Left ventricle myocardium superior (tissue), 1 donor: Measurements from ENCODE around the gene DDX23. TPM values are rescaled to one million over a fixed set of nuclear protein-coding genes. Genes with fewer than 3 reads are reported as not detected.

Experiments used
- ATAC-seq: fragments of 200-7000 bp; cut with Tn5 transposase; one replicate; pipeline ENCODE4 v1.9.1; 2020; ENCODE audit warnings: mild to moderate bottlenecking, moderate library complexity
- DNase-seq: peaks from one replicate; pipeline ENCODE4 v3.0.0-alpha.2; 2020
- intact Hi-C: fragments of 100-400 bp; cut with micrococcal nuclease; formaldehyde crosslinking; loops from one replicate; pipeline ENCODE4 v1.11.0; 2022
- total RNA-seq: library from RNA; stranded (reverse); fragmentation: NEBNext Ultra II Directional; extraction: Animal tissue kit (Norgen Biotek cat#: 25700); gene quantifications from one replicate; pipeline ENCODE4 v1.2.1, GENCODE V29; 2021
- donor health status: DM: no; HTN: yes; CAD: no; lungs with severe emphysema.

Gene DDX23
- total RNA-seq, 1 donor from 2014 or later: 36.4 TPM

DNA sequence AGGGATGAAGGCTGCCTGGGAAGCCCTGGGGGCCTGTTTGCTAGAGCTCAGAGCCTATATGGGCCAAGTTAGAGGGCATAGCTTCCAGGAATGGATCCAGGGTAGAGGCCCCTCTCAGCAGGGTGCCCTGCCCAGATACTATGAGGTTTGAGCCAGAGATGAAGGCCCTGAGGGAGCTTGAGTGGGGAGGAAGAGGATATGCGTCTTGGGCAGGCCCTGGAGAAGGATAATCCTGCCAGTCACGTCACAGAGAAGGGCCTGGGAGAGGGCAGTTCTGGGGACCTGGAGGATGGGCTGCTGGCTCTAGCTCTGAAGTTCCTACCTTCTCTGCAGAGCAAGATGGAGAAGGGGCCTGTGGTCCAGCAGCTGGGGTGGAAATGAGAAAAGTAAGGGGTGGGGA, 39.6 kb downstream of the DDX23 start:
- intact Hi-C loops: no loop called here
- ATAC-seq (no peak), DNase-seq (no peak)

DNA sequence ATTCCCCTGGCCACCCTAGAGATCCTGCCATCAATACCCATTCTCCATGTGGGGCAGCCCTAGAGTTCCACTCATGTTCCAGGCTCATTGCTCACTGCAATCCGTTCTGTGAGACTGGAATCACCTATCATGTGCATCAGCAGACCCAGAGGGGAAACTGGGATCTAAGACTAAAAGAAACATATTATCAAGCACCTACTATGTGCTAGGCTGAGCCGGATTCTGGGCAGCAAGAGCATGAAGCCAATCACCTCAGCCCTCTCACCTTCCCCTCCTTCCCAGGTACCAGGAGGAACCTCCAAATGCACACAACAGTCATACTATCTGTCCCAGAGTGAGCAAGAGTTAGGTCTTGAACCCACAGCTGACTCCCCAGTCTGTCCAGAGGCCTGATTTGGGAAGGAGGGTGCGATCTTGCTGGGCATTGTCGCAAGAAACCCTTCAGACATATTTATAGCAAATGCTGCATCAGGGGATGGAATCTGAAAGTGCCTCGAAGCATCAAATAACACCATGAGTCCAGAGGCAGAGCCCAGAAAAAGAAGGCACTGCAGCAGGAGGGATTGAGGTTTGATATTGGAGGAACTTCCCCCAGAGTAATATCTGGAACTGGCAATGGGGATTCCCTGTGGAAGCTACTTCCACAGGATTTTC, 40.4 kb downstream of the DDX23 start:
- intact Hi-C loops: no loop called here
- DNase-seq (no peak), ATAC-seq (no peak)

DNA sequence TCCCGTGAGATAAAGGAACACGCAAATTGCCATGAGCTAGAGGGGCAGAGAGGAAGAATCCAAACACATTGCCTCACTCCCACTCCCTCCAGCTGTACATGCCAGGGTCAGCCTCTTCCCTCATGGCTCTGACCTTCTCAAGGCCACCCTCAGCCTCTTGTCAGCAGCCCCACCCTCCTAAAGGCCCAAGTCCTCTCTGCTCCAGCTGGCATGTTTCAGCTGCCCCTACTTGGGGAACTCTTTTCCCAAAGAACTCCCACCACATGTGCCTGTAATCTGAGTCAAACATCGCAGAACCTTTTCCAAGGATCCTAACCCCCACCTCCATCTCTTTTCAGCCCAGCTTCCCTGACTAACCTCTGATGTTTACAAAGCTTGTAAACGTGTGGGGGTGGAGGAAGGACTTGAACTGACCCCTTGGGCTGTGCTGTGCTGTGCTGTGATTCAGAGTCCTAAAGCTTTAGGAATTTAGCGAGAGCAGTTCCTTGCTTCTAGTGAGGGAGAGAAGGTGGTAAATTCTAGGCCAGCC, 41.0 kb downstream of the DDX23 start:
- intact Hi-C loops: no loop called here
- ATAC-seq (no peak), DNase-seq (no peak)

DNA sequence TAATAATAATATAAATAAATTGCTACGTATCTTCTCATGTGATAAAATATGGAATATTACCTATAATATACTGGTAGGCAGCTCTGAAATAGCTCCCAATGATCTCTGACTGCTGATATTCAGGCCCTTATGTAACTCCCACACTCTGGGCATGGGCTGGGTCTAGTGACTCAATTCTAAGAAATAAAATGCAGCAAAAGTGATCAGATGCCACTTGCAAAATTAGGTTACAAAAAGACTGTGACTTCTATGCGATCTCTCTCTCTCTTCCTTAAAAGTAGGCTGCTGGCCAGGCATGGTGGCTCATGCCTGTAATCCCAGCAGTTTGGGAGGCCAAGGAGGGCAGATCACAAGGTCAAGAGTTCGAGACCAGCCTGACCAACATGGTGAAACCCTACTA, 44.0 kb downstream of the DDX23 start:
- intact Hi-C loops: no loop called here
- ATAC-seq (no peak), DNase-seq (no peak)

DNA sequence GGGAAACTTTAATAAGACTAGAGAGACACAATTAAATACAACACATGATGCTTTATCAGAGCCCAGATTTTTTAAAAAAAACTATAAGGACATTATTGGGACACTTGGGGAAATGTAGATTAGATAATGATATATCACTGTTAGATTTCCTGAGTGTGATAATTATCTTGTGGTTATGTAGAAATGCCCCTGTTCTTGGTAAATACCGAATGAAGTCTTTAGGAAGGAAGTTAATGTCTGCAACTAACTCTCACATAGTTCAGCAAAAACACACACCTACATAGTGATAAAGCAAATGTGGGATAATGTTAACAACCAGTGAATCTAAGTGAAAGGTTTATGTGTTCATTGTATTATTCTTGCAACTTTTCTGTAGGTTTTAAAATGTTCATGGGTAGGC, 48.3 kb downstream of the DDX23 start:
- intact Hi-C loops: no loop called here
- no peak for DNase-seq
- ATAC-seq: no peak

DNA sequence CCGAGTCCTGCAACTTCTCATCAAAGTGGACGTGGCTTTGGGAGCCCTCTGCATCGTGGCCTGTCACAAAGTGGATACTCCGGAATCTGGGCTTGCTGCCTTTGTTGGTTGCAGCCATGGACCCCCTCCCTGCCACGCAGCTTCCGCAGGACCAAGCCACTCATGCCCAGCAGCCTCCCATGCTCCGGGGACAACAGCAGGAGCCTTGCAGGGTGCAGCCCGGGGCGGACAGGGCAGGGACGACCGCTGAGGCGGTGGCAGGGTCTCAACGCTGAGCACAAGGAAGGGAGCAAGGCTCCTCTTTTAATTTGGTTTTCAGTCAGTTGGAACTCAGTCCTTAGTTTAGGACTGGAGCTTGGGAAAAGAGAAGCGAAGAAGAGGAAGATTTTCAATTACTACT, 51.0 kb downstream of the DDX23 start:
- ATAC-seq (no peak), DNase-seq (no peak)

DNA sequence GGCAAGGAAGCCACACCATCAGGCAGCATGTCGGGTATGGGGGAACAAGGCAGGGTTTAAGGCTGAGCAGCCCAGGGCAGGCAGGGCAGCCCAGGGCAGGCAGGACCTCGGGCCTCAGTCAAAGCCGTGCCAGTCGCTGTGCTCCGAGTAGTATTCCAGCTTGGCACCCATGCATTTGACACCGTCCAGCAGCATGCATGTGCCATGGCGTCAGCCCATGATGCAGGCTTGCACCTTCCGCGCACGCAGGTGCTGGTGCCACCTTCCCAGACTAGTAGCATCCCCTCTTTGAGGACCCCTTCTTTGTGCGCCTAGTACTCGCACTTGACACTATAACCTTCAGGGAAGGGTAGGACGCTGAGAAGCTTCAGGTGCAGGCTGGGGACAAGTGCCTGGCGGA, 51.5 kb downstream of the DDX23 start:
- intact Hi-C loops: no loop called here
- no peak for ATAC-seq

More for the DNA sequence above, 51.0 kb downstream of the DDX23 start:
- intact Hi-C loops: no loop called here

DNA sequence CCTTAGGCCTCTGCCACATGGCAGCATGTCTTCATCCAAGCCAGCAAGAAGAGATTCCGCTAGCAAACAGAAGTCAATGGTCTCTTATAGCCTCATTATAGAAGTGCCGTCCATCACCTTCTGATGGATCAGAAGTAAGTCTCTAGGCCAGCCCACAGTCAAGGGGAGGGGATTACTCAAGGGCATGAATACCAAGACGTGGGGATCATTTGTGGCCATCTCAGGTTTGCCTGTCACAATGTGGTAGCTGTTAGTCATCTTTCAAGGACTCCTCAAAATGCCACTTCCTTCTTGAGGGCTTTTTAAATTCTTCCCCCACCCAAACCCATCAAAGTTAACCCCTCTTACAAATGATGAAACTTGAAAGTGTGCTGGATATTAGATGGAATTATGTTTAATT, 55.0 kb downstream of the DDX23 start:
- no peak for ATAC-seq
- DNase-seq: no peak
- intact Hi-C loops: no loop called here

More for the DNA sequence above, 51.5 kb downstream of the DDX23 start:
- no peak for DNase-seq

DNA sequence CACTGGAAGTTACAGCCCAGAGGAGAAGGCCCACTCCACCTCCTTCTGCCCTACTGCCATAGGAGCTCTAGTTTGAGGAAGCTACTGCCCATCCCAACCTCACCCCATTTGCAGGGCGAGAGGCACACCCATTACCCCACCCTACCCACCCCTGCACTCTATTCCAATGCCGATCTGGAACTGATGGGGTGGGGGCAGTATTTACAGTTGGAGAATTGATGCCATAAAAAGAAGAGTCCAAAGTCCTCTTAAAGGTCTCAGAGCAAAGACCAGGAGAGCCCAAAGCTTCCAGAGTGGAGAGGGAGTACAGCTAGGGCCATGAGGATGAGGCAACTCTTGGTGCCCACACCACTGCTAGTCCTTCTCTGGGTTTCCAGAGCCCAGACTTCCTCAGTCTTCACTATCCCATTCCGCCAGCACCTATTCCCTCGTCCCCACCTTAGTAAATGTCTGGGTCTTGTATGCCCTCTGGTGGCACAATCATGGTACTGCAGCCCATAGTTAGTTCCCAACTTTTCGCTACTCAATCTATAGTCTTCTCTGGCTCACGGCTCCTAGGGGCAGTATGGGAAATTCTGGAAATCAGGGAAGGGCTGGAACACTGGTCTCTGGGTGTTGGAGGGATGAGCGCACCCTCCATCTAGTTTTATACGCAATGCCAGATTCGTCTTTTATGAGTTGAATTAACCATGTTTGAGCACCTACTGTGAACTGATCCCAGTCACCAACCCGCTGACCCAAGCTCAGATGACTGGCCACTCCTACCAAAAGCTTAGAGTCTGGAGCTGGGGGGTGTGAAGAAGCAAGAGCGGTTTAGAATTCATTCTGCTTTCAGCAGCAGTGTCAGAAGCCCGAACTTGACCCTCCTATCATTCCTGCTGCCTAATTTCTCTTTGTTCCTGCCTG, 56.2 kb downstream of the DDX23 start:
- peak; percentile 47 for DNase-seq
- peak; percentile 92 for ATAC-seq
- intact Hi-C loops: loop anchor here (2.0 kb wide), 1 partner anchor 43 kb away; no protein-coding TSS in a partner anchor

DNA sequence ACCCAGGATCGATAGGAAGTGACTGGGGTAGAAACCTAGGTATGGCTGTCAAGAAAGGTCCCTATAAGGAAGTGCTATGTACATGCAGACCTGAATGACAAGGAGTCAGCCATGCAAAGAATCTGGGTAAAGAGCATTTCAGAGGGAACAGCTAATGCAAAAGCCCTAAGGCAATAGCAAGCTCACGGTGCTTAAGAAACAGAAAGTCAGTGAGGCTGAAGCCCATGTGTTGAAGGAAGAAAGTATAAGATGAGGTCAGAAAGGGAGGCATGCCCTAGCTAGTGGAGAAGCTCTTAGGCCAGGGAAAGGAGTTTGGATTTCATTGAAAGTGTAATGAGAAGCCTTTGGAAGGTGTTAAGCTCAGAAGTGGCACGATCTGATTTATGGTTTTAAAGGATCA, 57.1 kb downstream of the DDX23 start:
- intact Hi-C loops: loop anchor here (2.0 kb wide), 1 partner anchor 42 kb away; no protein-coding TSS in a partner anchor
- no peak for DNase-seq
- ATAC-seq: no peak

DNA sequence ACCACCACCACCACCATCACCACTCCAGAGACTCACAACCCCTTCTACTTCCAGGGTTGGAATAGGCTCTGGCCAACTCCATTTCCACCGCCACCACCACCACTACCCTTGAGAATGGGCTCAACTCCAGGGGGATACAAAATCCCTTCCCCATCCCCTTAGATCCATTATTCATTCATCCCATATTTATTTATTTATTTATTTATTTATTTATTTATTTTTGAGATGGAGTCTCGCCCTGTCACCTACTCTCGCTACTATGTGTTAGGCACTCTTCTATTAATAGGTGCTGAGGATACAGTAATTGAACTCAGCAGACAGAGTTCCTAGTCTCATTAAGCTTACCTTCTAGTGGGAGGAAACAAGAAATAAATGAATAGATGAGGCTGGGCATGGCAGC, 58.3 kb downstream of the DDX23 start:
- no peak for DNase-seq
- intact Hi-C loops: loop anchor here (2.0 kb wide), 1 partner anchor 41 kb away; no protein-coding TSS in a partner anchor
- no peak for ATAC-seq

DNA sequence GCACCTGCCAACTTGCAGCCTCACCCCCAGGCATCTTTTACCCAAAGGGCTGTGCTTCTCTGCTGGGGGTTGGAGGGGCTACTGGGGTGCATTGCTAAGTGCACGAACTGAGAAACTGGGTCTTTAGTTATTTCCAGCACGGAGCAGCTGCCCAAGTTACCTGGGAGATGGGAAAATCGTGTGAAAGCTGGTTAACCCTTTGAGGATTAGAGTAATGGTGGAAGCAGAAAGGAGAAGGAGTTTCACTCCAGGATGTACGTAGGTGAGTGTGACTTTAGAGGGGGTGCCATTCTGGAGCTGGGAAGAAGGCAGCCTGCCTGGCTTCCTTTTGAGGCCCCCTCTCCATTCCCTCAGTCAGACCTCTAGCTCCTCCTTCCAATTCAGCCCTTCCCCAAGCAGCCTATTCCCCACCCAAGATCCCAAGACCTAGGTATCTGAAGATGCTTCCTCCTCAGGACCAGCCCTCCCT, 62.1 kb downstream of the DDX23 start:
- intact Hi-C loops: no loop called here
- ATAC-seq (no peak), DNase-seq (no peak)

DNA sequence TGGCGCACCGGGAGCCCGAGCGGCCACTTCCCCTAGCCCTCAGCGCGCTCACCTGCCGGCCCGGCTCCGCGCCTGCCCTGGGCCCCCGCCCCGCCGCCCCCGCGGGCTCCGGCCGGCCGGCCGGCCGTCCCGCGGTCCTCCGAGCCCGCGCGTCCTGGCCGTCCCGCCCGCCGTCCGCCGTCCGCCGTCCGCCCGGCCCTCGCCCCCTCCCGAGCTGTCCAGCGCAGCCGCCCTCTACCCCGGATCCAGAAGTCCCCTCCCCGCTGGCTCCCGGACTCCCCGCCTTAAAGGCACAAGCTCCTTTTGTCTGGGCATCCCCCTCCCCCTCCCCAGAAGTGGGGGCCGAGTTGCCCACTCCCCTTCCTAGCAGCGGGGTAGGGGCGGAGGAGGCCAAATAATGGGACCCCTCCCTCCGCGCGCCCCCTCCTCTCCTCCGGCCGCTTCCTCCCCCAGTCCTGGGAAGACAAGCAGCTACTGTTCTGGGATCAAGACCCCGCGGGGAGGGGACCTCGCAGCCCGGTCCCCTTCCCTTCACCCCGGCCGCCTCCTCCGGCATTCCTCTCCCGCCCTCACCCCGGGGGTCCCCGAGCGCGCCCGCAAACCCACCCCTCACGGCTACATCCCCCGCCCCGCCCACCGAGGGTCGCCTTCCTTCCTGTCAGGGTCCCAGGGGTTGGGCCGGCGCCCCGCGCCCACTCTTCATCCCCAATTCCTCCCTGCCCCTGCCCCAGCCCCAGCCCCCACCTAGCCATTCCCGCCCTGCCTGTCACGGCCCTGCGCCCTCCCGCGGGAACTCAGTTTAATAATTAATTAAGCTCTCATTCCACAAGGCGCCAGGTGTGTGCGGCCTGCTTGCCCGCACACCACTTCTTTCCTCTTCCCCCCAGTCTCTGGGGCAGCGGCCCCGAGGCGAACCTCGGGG, 62.8 kb downstream of the DDX23 start, which contains the start of gene ADCY6:
ADCY6 (minus strand) TSS at position 236 of the 922 bp plus-strand sequence. CDS start 5,655 bp downstream, outside the sequence.
- ATAC-seq (peak; percentile 63), DNase-seq (peak; percentile 90)
- intact Hi-C loops: no loop called here

DNA sequence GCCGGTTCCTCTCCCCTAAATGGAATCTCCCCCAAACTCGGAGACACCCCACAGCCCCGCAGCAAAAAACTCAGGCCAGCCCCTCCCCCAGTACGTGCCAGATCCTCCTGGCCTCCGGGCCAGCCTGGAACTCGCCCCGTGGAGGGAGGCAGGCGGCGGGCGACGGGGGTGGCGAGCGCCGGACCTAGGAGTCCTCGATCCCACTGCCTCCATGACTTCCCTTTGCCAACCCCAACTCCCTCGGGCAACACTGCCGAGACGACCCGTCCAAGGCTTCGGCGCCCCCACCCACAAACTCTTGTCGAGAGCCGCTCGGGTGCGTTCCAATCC, 63.5 kb downstream of the DDX23 start:
- ATAC-seq (no peak), DNase-seq (no peak)
- intact Hi-C loops: no loop called here

DNA sequence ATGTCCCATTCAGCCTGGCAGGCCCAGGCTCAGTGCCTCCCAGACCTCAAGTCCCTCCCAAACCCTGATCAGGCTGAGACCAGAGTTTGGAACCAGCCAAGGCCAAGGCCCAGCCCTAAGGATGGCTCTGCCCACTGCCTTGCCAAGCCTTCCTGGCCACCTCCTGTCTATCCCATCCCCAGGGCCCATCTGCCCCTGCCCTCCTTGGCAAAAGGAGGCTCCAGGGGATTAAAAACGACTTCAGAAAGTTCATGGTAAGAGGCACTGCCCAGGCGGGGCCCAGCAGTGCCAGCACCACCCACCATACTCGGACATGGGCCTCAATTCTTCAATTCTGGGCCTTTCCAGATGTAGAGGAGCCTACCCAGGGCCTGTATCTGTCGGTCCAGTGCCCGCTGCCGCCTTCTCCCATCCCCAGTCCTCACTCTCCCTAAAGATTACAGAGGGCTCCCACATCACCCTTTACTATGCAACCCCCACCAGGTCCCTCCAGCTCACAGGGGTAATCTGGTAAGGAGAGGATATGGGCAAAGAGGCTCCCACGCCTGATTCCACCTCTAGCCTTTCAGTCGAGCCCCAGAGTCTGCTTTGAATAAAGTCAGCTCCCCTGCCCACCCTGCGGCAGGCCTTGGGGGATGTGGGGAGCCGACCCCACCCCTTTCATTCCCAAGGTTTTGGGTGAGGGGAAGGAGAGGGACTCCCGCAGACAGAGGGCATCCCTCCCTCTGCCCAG, 64.0 kb downstream of the DDX23 start:
- intact Hi-C loops: no loop called here
- peak; percentile 51 for DNase-seq
- ATAC-seq: peak; percentile 45

DNA sequence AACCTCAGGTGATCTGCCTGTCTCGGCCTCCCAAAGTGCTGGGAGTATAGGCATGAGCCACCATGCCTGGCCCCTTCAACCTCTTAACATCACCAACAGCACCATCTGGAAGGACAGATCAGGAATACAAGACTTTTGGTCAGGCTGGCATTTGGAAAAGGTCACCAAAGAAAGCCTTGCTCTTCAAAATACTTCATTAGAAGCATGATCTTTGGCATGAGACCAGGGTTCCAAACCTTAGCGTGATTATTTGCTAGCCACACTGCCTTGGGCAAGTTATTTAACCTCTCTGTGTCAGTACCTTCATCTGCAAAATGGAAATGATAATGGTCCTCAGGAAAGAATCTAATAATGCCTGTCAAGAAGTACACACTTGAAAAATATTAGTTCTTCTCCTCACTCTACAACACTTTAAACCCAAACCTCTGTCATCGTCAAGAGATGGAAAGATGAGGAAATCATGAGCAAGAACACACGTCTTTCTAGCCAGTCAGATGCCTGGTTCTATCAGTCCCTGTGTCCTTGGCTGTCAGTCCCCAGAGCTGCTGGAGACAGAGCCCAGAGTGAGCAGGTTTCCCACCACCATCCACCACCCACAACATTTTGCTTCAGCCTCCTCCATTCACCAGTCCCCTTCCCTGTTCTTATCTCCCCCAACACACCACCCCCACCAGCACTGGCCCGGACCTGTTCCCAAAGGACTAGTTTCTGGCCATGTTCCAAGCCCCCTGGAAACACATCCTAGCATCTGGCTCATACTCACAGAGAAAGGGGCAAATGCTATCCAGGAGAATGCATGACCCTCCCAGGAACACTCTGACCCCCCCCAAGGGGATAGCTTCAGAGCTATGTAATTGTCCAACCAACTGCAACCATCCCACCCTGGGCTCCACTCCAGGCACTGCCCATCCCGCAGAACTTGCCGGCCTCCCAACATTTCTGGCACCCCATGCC, 65.1 kb downstream of the DDX23 start:
- DNase-seq (peak; percentile 74), ATAC-seq (peak; percentile 81)
- intact Hi-C loops: no loop called here

DNA sequence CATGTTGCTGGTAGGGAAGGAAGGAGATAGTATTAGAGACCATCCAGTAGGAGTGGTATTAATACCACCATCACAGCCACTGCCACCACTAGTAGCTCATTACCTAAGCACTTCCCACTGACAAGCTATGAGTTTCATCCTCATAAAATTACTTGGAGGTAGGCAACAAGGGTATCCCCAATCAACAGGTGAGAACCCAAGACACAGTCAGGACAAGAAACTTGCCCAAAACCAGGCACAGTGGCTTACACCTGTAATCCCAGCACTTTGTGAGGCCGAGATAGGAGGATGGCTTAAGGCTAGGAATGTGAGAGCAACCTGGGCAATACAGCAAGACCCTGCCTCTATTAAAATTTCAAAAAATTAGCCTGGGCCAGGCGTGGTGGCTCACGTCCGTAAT, 68.5 kb downstream of the DDX23 start:
- DNase-seq (no peak), ATAC-seq (no peak)
- intact Hi-C loops: no loop called here
